ENCODE results near the gene KCNQ1.

The KCNQ1 gene

GRCh38 chr11:2511421-2512369 is 66.9 kb downstream of the KCNQ1 start:
- DNase-seq (ENCODE audit: low spot score) = no peak

- DNase-seq (ENCODE audit: low spot score) = peak; percentile 22
Observed at GRCh38 chr11:2512431-2513407, 67.9 kb downstream of the KCNQ1 start.

GRCh38 chr11:2513441-2513840 is 68.6 kb downstream of the KCNQ1 start:
- peak; percentile 15 for DNase-seq (ENCODE audit: low spot score)

GRCh38 chr11:2515401-2516275 is 70.8 kb downstream of the KCNQ1 start:
- DNase-seq (ENCODE audit: low spot score) = peak; percentile 18

- DNase-seq (ENCODE audit: low spot score) = no peak
Observed at GRCh38 chr11:2516276-2517015, 71.6 kb downstream of the KCNQ1 start.

GRCh38 chr11:2517016-2517385 is 72.2 kb downstream of the KCNQ1 start:
- DNase-seq (ENCODE audit: low spot score) = no peak

- DNase-seq (ENCODE audit: low spot score) = no peak
Observed at GRCh38 chr11:2517386-2518064, 72.7 kb downstream of the KCNQ1 start.

GRCh38 chr11:2518111-2518982 is 73.5 kb downstream of the KCNQ1 start:
- no peak for DNase-seq (ENCODE audit: low spot score)

GRCh38 chr11:2518983-2519340 is 74.2 kb downstream of the KCNQ1 start:
- DNase-seq (ENCODE audit: low spot score) = no peak

GRCh38 chr11:2519517-2519861 is 74.7 kb downstream of the KCNQ1 start:
- no peak for DNase-seq (ENCODE audit: low spot score)

- no peak for DNase-seq (ENCODE audit: low spot score)
Observed at GRCh38 chr11:2519862-2520735, 75.3 kb downstream of the KCNQ1 start.

- no peak for DNase-seq (ENCODE audit: low spot score)
Observed at GRCh38 chr11:2520736-2521035, 75.9 kb downstream of the KCNQ1 start.

GRCh38 chr11:2521081-2521732 is 76.4 kb downstream of the KCNQ1 start:
- peak; percentile 19 for DNase-seq (ENCODE audit: low spot score)

- peak; percentile 20 for DNase-seq (ENCODE audit: low spot score)
Observed at GRCh38 chr11:2521733-2522630, 77.2 kb downstream of the KCNQ1 start.

GRCh38 chr11:2522631-2523255 is 77.9 kb downstream of the KCNQ1 start:
- peak; percentile 33 for DNase-seq (ENCODE audit: low spot score)

GRCh38 chr11:2523821-2524391 is 79.1 kb downstream of the KCNQ1 start:
- peak; percentile 26 for DNase-seq (ENCODE audit: low spot score)

All from D341Med (cell line).